HepG2 (cell line): ENCODE data around the gene SPACA4. TPM values are rescaled to one million over a fixed set of nuclear protein-coding genes. Genes with fewer than 3 reads are reported as not detected.

Experiments
- ATAC-seq: fragments of 200-7000 bp; cut with Tn5 transposase; 3 replicates; pipeline ENCODE4 v1.9.1; 2020; ENCODE audit warnings: mild to moderate bottlenecking, moderate library complexity
- BruUV-seq: library from RNA; stranded (reverse); fragments of 400-500 nt; replicated peaks from 2 replicates; lab custom pipeline; 2021; lab: Mats Ljungman, UMichigan
- CTCF ChIA-PET: fragments of 300-600 bp; formaldehyde crosslinking; extraction: SDS; loops from one replicate; lab custom pipeline; 2021; ENCODE audit warnings: low total read pairs, inconsistent platforms, low intra/inter-chr PET ratio; lab: Yijun Ruan, JAX
- POLR2A ChIA-PET: fragments of 350-600 bp; sonication (Branson Sonifier 250); formaldehyde crosslinking; loops from one replicate; lab custom pipeline; 2020; ENCODE audit warnings: antibody characterized with exemption, inconsistent platforms; lab: Yijun Ruan, JAX
- DNase-seq: peaks from one replicate; pipeline ENCODE4 v3.0.0-alpha.2; 2015; ENCODE audit warnings: low spot score
- FAIRE-seq: peaks from 3 replicates; lab custom pipeline; 2011; peaks lifted over from hg19 to GRCh38; lab: Jason Lieb, UNC
- H2AFZ ChIP-seq: one replicate; pipeline ENCODE4 v1.6.1; 2011; ENCODE audit warnings: low read length, inconsistent platforms
- H3K27ac ChIP-seq: fragments of 300-600 bp; 3 replicates; pipeline ENCODE4 v1.8.0; 2011; ENCODE audit warnings: mixed run types, mild to moderate bottlenecking, mixed read lengths, low read length, inconsistent platforms; ENCODE audit not compliant: insufficient read depth; ENCODE audit errors: extremely low read length
- H3K27me3 ChIP-seq, 2 experiments: fragments of 200-600 bp in 1 of 2; 2 replicates in 1 of 2; 3 replicates in 1 of 2; pipeline versions ENCODE4 v1.6.0 to v1.8.0; 2011; ENCODE audit warnings: low read length in 2 of 2, mild to moderate bottlenecking in 2 of 2, moderate library complexity in 2 of 2, inconsistent platforms in 1 of 2; ENCODE audit not compliant: insufficient read depth in 2 of 2, control insufficient read depth in 1 of 2
- H3K36me3 ChIP-seq, 2 experiments: fragments of 200-600 bp in 1 of 2; replicated peaks in 1 of 2; 2 replicates in 1 of 2; 3 replicates in 1 of 2; pipeline versions ENCODE4 v1.5.1 to v1.8.0; 2011; ENCODE audit warnings: low read length in 2 of 2, inconsistent platforms in 1 of 2; ENCODE audit not compliant: insufficient read depth in 2 of 2, control insufficient read depth in 1 of 2
- H3K4me1 ChIP-seq: 2 replicates; pipeline ENCODE4 v1.5.1; 2012; ENCODE audit warnings: low read length, inconsistent platforms; ENCODE audit not compliant: insufficient read depth
- H3K4me2 ChIP-seq: 2 replicates; pipeline ENCODE4 v1.6.0; 2011; ENCODE audit warnings: low read depth, low read length, inconsistent platforms
- H3K4me3 ChIP-seq, 3 experiments: fragments of 200-600 bp in 1 of 3; sonication (generic), shearing (Covaris generic) in 1 of 3; replicated peaks in 1 of 3; 2 replicates each; pipeline ENCODE4 v1.5.1; 2011 to 2016; ENCODE audit warnings: low read length in 3 of 3, inconsistent platforms in 2 of 3, low read depth in 2 of 3, mild to moderate bottlenecking in 2 of 3, control low read depth in 1 of 3, mixed read lengths in 1 of 3; ENCODE audit not compliant: insufficient read depth in 1 of 3
- H3K79me2 ChIP-seq: one replicate; pipeline ENCODE4 v1.6.1; 2011; ENCODE audit warnings: low read length, inconsistent platforms; ENCODE audit not compliant: insufficient read depth
- H3K9ac ChIP-seq: 2 replicates; pipeline ENCODE4 v1.6.0; 2011; ENCODE audit warnings: mild to moderate bottlenecking, low read depth, low read length, inconsistent platforms; ENCODE audit not compliant: insufficient read depth
- H3K9me3 ChIP-seq: 2 replicates; pipeline ENCODE4 v1.5.1; 2012; ENCODE audit warnings: mild to moderate bottlenecking, low read length
- H4K20me1 ChIP-seq: 2 replicates; pipeline ENCODE4 v1.6.0; 2011; ENCODE audit warnings: inconsistent platforms, mild to moderate bottlenecking, low read length, moderate library complexity; ENCODE audit not compliant: insufficient read depth
- BORCS8-MEF2B ChIP-seq: sonication (generic); formaldehyde crosslinking; IDR thresholded peaks from 2 replicates; pipeline ENCODE4 v1.8.0; 2022; ENCODE audit warnings: mild to moderate bottlenecking, missing genetic modification reagents
- CHD4 ChIP-seq: fragments of 200-600 bp; sonication (generic); IDR thresholded peaks from 2 replicates; pipeline ENCODE4 v1.7.0; 2017; ENCODE audit warnings: mild to moderate bottlenecking, low read length, borderline replicate concordance
- MYNN ChIP-seq: sonication (generic); formaldehyde crosslinking; IDR thresholded peaks from 2 replicates; pipeline ENCODE4 v1.4.0; 2020; ENCODE audit warnings: mild to moderate bottlenecking, low read depth, missing genetic modification reagents
- NBN ChIP-seq: fragments of 450-650 bp; conservative IDR thresholded peaks from 2 replicates; pipeline ENCODE4 v1.6.1; 2017
- PAF1 ChIP-seq: IDR thresholded peaks from 2 replicates; pipeline ENCODE4 v1.6.1; 2016; ENCODE audit warnings: missing genetic modification reagents, missing compliant biosample characterization
- RBM39 ChIP-seq: fragments of 200-400 bp; formaldehyde crosslinking; IDR thresholded peaks from one replicate; pipeline ENCODE4 v1.6.1; 2018; ENCODE audit warnings: antibody characterized with exemption, mild to moderate bottlenecking, low read depth, low read length; ENCODE audit not compliant: poor library complexity, severe bottlenecking
- ZFP82 ChIP-seq: sonication (generic); formaldehyde crosslinking; IDR thresholded peaks from 2 replicates; pipeline ENCODE4 v1.5.1; 2020; ENCODE audit warnings: mild to moderate bottlenecking, missing genetic modification reagents, borderline replicate concordance
- ZKSCAN1 ChIP-seq: fragments of 150-350 bp; IDR thresholded peaks from 2 replicates; pipeline ENCODE4 v1.6.1; 2014; ENCODE audit warnings: low read length
- ZNF335 ChIP-seq: sonication (generic); formaldehyde crosslinking; IDR thresholded peaks from 2 replicates; pipeline ENCODE4 v1.4.0; 2020; ENCODE audit warnings: missing genetic modification reagents
- ZNF781 ChIP-seq: sonication (generic); formaldehyde crosslinking; IDR thresholded peaks from 2 replicates; pipeline ENCODE4 v1.5.1; 2020; ENCODE audit warnings: borderline replicate concordance, mild to moderate bottlenecking, missing genetic modification reagents; ENCODE audit errors: not compliant biosample characterization
- ZSCAN29 ChIP-seq: sonication (generic); formaldehyde crosslinking; conservative IDR thresholded peaks from 2 replicates; pipeline ENCODE4 v1.4.0; 2020; ENCODE audit warnings: mild to moderate bottlenecking, missing genetic modification reagents
- WGBS: methylation state at CpG from one replicate; pipeline ENCODE4 v1.1.6; 2017; ENCODE audit warnings: low lambda C conversion rate; 5-methylcytosine and 5-hydroxymethylcytosine counted together
- in situ Hi-C: cut with HindIII; loops from 2 replicates; pipeline ENCODE4 v1.10.0; 2017; ENCODE audit warnings: low pct_unique_long_range_greater_than_20kb; ENCODE audit not compliant: extremely low pct_ligation_motif_present
- intact Hi-C: fragments of 100-400 bp; cut with micrococcal nuclease; formaldehyde crosslinking; loops from one replicate; pipeline ENCODE4 v1.10.0; 2022; ENCODE audit not compliant: unreplicated experiment
- polyA plus RNA-seq, 8 experiments: library from polyadenylated mRNA; depleted of rRNA in 3 of 8; stranded (reverse) in 7 of 8; unstranded in 1 of 8; fragments of >200 nt; fragmentation: Illumina TruSeq in 4 of 8; extraction: Trizol in 4 of 8; gene quantifications; 2 replicates each; pipeline versions ENCODE4 v1.2.1 to v1.2.3, GENCODE V29; 2011 to 2016; ENCODE audit warnings: low read depth in 4 of 8, missing spikeins in 1 of 8, mixed read lengths in 1 of 8; ENCODE audit not compliant: insufficient read depth in 1 of 8
- total RNA-seq, 5 experiments: library from RNA; depleted of rRNA; stranded (reverse); fragments of >200 nt; fragmentation: Illumina TruSeq; extraction: Trizol; gene quantifications; 2 replicates each; pipeline ENCODE4 v1.2.3, GENCODE V29; 2016; ENCODE audit warnings: low read depth in 1 of 5
- TF ChIP-seq, protein P1 (sequence below): sonication (generic); formaldehyde crosslinking; IDR thresholded peaks from 2 replicates; pipeline ENCODE4 v1.5.1; 2020; ENCODE audit warnings: missing genetic modification reagents, mild to moderate bottlenecking, borderline replicate concordance
- TF ChIP-seq, protein P2 (sequence below): IDR thresholded peaks from 2 replicates; pipeline ENCODE4 v1.6.1; 2012; ENCODE audit warnings: low read depth, low read length, improper control_type of control experiment

SPACA4 gene
- total and polyA plus RNA-seq, 2 of the 13 experiments (the other 11 are each of a cell fraction or from before 2014, with no cell fraction given) = not detected

DNA sequence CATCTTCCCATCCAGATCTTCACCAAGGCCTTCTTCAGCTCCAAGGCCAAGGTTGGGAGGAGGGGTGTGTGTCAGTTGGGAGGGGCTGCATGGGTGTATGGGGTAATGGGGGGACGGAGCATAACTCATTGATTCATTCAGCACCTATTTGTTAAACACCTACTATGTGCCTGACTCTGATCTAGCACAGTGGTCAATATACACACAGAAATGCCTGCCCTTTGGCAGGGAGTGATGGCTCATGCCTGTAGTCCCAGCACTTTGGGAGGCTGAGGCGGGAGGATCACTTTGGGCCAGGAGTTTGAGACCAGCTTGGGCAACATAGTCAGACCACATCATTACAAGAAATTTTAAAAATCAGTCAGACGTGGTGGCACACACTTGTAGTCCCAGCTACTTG lies 19.2 kb upstream of the SPACA4 start:
- H3K9ac ChIP-seq = no peak overlapping the region
- H3K36me3 ChIP-seq = no peaks in the 10 kb centered on the region
- ATAC-seq (no peak), FAIRE-seq (no peak), DNase-seq (no peak)
- H3K4me2 ChIP-seq = no peak overlapping the region
- WGBS = 41% methylated on average over 2 of the region's 3 CpGs
- H3K79me2 ChIP-seq = no peaks in the 10 kb centered on the region
- no peak overlapping the region for H2AFZ ChIP-seq
- H3K27ac ChIP-seq = no peak overlapping the region
- peaks cover 1 to 3% of the 10 kb centered on the region in 2 experiments; a peak in 2 of 5 replicates for H3K27me3 ChIP-seq
- CTCF ChIA-PET = no interaction called here
- intact Hi-C loops = loop anchor here (10.0 kb wide), 1 partner anchor 273 kb away; no protein-coding TSS in a partner anchor
- H3K9me3 ChIP-seq = no peaks in the 10 kb centered on the region
- H3K4me1 ChIP-seq = peaks cover 11% of the 10 kb centered on the region
- BruUV-seq = no TSS peak
- TF ChIP-seq ZKSCAN1 (peak; percentile 58; the same call in 1 of the 2 replicates), ZNF781 (CRISPR knock-in tag) (no peak)
- no peaks in the 10 kb centered on the region for H4K20me1 ChIP-seq
- in situ Hi-C loops = loop anchor here (5.0 to 10.0 kb wide), 2 partner anchors 85 to 273 kb away; no protein-coding TSS in a partner anchor
- H3K4me3 ChIP-seq = no peak overlapping the region
- POLR2A ChIA-PET = no interaction called here

DNA sequence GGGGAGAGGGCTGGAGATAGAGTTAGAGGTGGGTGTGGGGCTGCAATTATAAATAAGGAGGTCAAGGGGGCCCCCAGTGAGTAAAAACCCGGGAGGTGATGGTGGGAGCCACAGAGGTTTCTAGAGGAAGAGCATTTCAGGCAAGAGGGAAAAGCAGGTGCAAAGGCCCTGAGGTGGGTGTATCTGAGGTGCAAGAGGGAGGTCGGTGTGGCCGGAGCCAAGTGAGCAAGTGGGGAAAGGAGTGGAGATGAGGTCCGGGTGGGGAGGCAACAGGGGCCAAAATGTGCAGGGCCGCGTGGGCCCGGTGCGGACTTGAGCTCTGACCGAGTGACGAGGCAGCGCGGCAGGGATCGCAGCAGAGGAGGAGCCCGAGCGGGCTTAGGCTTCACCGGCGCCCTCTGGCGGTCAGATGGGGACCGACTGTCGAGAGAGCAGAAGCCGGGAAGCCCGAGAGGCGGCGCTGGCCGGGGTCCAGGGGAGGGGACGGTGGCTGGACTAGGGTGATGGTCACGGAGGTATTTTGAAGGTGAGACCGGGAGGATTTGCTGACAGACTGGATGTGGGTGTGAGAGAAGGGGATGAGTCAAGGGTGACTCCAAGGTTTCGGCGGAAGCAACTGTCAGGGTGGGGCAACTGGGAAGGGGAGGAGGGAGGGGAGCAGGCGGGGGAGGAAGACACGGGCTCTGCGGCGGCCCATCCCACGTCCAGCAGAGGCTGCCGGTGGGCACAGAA lies 17.7 kb upstream of the SPACA4 start:
- BruUV-seq = no TSS peak
- H3K4me1 ChIP-seq = peaks cover 12% of the 10 kb centered on the region
- ChIA-PET POLR2A (interaction anchor here (1.0 kb wide), 2 partner anchors 25 to 31 kb away, joined by 3 to 4 read pairs; partner anchors contain the start of genes RPL18 and SPHK2), CTCF (interaction anchor here (1.5 to 1.7 kb wide), 3 partner anchors 20 to 99 kb away, joined by 7 to 13 read pairs (median 10); no protein-coding TSS in a partner anchor)
- ATAC-seq (peak; percentile 80), FAIRE-seq (no peak), DNase-seq (peak; percentile 59)
- intact Hi-C loops (loop anchor here (10.0 kb wide), 1 partner anchor 274 kb away; no protein-coding TSS in a partner anchor), in situ Hi-C loops (loop anchor here (5.0 to 10.0 kb wide), 2 partner anchors 87 to 274 kb away; no protein-coding TSS in a partner anchor)
- no peaks in the 10 kb centered on the region for H3K9me3 ChIP-seq
- H3K79me2 ChIP-seq = no peaks in the 10 kb centered on the region
- no peaks in the 10 kb centered on the region for H3K36me3 ChIP-seq
- H3K9ac ChIP-seq = no peak overlapping the region
- H3K4me2 ChIP-seq = peak overlapping the region; percentile 74
- 3% methylated on average over 28 of the region's 36 CpGs for WGBS
- H4K20me1 ChIP-seq = no peaks in the 10 kb centered on the region
- peaks cover 1 to 3% of the 10 kb centered on the region in 2 experiments; a peak in 2 of 5 replicates for H3K27me3 ChIP-seq
- no peak overlapping the region for H2AFZ ChIP-seq
- no peak overlapping the region for H3K27ac ChIP-seq
- H3K4me3 ChIP-seq = peak overlapping the region in 1 of 3 experiments; percentile 62; a peak in 1 of 6 replicates
- TF ChIP-seq CHD4 (peak; percentile 95; the same call in 1 of the 2 replicates), ZSCAN29 (CRISPR knock-in tag) (no peak), ZFP82 (CRISPR knock-in tag) (no peak), PAF1 (CRISPR knock-in tag) (no peak), BORCS8-MEF2B (CRISPR knock-in tag) (no peak), RBM39 (peak; percentile 51), MYNN (CRISPR knock-in tag) (no peak), NBN (no peak), ZNF335 (CRISPR knock-in tag) (0 out of 2 replicates have a peak, but pooled peaks have one; percentile 15)
- TF ChIP-seq, protein P1, sequence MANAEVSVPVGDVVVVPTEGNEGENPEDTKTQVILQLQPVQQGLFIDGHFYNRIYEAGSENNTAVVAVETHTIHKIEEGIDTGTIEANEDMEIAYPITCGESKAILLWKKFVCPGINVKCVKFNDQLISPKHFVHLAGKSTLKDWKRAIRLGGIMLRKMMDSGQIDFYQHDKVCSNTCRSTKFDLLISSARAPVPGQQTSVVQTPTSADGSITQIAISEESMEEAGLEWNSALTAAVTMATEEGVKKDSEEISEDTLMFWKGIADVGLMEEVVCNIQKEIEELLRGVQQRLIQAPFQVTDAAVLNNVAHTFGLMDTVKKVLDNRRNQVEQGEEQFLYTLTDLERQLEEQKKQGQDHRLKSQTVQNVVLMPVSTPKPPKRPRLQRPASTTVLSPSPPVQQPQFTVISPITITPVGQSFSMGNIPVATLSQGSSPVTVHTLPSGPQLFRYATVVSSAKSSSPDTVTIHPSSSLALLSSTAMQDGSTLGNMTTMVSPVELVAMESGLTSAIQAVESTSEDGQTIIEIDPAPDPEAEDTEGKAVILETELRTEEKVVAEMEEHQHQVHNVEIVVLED (CRISPR knock-in tag) = no peak
- TF ChIP-seq, protein P2, sequence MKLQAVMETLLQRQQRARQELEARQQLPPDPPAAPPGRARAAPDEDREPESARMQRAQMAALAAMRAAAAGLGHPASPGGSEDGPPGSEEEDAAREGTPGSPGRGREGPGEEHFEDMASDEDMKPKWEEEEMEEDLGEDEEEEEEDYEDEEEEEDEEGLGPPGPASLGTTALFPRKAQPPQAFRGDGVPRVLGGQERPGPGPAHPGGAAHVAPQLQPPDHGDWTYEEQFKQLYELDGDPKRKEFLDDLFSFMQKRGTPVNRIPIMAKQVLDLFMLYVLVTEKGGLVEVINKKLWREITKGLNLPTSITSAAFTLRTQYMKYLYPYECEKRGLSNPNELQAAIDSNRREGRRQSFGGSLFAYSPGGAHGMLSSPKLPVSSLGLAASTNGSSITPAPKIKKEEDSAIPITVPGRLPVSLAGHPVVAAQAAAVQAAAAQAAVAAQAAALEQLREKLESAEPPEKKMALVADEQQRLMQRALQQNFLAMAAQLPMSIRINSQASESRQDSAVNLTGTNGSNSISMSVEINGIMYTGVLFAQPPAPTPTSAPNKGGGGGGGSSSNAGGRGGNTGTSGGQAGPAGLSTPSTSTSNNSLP = no peak
